ENCODE data around the gene CSH1.
"Not testable (repeated sequence)": the region's sequence is repeated elsewhere in the genome, so short reads cannot be mapped to it uniquely, and the experiment has no call there.

Gene CSH1

DNA sequence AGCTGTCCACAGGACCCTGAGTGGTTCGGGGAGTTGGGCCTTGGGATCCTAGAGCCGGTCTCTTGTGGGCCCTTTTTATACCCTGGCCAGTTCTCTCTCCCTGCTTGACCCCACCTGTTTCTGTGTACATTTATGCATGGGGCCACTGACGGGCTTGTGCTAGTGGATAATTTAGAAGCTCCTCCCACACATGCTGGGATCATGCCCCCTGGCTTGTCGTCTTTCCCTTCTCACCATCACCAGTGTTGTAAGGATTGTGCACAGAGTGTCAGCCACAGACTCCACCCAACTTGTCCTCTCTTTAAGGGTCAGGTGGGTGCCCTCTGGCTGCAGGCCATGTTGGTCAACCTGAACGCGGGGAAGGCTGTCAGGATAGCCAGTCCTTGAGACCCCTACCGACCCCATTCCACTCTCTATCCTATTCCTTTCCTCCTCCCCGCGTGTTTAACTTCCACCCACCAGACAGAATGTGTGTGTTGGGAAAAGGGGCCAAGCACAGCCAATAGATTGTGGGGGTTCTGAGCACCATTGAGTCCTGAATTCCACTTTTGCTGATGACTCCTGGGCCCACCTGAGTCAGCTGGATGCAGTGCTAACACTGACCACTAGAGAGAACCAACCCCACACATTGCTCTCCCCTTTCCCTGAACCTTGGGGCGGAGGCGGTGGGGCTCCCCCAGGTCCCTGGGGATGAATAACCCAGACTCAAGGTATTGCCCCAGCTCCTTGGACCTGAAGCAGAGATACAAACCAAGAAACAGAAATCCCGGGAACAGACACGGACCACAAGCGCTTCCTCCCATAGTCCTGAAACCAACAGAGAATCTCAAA, at the start of gene CSH1:
Gene CSH1 (minus strand): TSS at position 51 of the 831 bp plus-strand sequence. CDS start 63 bp downstream, outside the sequence.
- not testable (repeated sequence) for H3K4me3 ChIP-seq (ENCODE audit: low read depth, low read length)

DNA sequence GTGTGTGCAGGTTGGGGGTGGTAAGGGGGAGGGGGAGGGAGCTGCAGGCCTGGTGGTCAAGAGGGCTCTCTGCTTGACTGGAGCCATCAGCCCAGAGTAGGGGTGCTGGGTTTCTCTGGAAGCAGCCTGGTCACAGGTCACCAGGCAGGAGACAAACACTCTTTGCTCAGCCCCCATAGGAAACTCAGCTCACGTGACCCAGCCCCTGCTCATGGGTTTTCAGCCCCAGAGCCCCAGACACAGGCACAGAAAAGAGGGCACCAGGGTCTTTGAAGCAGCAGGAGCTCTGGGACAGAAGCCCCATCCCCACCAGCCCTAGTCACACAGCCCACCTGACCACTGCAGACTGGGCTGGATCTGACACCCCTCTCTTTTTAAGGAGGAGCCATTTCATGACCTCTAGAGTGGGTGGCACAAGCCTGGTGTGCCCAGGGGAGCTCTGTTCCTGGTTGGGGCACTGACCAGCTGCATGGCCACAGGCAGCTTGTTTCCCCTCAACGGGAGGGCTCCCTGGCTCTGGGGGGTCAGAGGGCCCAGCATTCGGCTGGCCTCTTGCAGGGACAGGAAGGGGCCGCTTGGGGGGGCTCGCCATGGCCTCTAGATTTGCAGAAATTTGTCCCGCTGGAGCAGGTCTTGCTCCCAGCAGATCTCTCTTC, 49.5 kb upstream of the CSH1 start:
- H3K4me3 ChIP-seq (ENCODE audit: low read depth, low read length) = no peak overlapping the region
- DNase-seq (ENCODE audit: low read depth) = no peak

More for the DNA sequence above, at the start of gene CSH1:
- not testable (repeated sequence) for DNase-seq (ENCODE audit: low read depth)

DNA sequence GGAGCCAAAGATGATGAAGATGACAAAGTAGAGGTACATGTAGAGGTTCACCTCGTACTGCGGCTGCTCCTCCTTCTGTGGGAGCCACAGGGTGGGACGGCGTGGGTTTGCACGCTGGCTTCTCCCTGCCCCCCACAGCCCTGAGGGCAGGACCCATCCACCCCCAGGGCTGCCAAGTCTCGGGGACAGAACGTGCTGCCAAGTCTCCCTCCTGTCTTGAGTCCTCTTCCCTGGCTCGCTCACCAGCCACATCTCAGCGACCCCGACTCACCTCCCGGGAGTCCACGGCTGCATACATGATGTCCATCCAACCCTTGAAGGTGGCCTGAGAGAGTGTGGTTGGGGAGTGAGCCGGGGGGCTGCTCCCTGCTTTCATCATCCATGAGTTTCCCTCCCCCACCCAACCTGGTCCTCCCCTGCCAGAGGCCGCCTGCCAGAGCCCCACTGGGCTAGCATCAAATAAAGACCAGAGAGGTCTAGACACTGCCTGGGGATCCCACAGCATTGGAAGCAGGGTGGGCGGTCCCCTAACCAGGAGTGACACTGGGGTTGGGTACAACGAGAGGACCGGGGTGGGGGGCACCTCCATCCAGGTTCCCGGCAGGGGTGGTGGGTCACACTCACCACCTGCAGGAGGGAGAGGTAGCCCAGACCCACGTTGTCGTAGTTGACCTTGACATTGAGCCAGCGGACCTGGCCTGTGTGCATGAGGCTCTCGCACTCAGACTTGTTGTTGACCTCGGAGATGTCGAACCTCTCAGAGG, 48.5 kb upstream of the CSH1 start:
- DNase-seq (ENCODE audit: low read depth) = no peak
- H3K4me3 ChIP-seq (ENCODE audit: low read depth, low read length) = no peak overlapping the region

DNA sequence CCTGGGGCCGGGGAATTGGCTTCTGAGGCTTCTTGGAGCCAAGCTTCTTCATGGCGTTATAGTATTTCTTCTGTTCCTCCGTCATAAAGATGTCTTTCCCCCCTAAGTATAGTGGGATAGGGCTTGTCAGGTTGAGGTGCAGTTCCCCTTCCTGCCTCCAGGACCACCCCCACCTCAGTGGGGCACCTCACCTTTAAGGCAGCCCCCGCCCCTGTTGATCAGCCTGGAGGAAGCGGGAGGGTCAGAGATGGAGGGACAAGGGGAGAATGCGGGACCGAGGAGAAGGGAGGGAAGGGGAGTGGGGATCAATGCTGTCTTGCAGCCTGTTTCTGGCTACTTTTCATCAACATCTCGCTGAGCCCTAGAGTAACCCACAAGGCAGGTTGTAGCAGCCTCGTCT, 47.4 kb upstream of the CSH1 start:
- no peak overlapping the region for H3K4me3 ChIP-seq (ENCODE audit: low read depth, low read length)
- DNase-seq (ENCODE audit: low read depth) = no peak

DNA sequence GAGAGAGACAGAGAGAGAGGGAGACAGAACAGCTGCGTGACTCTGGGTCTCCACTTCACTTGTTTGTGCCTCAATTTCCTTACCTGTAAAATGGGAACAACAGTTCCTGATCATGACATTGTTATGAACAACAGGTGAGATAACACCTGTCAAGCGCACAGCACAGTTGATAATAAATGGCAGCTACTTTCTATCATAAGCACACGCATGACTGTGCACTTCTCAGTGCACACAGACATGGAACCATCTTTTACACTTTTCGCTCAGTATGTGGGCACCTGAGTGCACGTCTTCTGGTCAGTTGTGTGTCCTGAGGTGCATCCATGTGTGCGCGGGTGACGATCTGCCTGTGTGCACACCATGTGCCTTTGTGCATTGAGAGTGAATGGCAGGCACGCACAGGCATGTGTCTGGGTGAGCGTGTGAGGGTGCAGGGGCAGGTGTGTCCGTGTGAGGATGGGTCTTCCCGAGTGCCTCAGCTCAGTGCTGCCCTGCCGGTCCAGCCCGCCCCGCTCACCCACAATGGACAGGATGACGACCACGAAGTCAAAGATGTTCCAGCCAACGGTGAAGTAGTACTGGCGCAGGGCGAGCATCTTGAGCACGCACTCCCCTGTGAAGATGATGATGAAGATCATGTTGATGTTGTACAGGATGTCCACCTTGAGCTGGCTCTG, 46.1 kb upstream of the CSH1 start:
- no peak for DNase-seq (ENCODE audit: low read depth)
- H3K4me3 ChIP-seq (ENCODE audit: low read depth, low read length) = no peak overlapping the region

DNA sequence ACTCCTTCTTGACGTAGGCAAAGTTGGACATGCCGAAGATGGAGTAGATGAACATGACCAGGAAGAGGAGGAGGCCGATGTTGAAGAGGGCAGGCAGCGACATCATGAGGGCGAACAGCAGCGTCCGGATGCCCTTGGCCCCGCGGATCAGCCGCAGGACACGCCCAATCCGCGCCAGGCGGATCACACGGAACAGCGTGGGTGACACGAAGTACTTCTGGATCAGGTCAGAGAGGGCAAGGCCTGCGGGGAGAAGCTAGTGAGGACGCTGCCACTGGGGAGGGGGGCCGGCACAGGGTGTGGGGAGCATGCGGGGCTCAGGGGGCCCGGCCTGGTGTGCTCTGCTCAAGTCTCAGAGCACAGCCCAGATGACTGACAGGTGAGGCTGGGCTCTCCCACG, 45.4 kb upstream of the CSH1 start:
- no peak overlapping the region for H3K4me3 ChIP-seq (ENCODE audit: low read depth, low read length)
- DNase-seq (ENCODE audit: low read depth) = no peak

DNA sequence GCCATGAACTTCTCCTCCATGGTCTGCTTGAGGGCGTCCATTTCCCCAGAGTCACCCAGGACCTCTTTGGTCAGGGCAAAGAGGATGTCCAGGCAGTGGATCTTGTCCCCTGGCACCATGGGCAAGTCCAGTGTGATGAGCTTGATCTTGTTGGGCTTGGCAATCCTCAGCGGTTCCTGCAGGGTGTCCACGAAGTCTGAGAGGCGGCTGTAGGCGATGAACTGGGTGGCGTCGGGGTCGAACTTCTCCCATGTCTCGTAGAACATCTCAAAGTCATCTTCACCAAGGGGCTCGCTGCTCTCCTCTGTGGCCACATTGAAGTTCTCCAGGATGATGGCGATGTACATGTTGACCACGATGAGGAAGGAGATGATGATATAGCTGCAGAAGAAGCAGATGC, 44.8 kb upstream of the CSH1 start:
- no peak overlapping the region for H3K4me3 ChIP-seq (ENCODE audit: low read depth, low read length)
- no peak for DNase-seq (ENCODE audit: low read depth)

DNA sequence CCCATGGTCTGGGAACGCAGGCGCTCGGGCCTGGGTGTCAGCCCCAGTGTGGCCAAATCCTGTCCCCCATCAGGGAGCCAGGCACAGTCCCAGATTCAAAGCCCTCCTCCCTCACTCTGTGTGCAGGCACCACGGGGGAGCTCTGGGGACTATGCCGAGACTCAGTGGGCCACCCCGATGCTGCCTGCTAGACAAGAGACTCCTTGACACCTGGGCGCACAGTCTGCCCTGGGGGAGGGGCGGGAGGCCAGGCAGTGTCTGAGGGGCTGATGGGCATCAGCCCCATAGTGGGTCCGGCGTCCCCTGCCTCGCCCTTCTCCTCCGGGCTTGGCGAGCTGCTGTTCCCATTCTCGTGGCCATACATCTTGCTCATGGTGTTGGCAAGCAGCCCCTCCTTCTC, 44.2 kb upstream of the CSH1 start:
- no peak overlapping the region for H3K4me3 ChIP-seq (ENCODE audit: low read depth, low read length)

DNA sequence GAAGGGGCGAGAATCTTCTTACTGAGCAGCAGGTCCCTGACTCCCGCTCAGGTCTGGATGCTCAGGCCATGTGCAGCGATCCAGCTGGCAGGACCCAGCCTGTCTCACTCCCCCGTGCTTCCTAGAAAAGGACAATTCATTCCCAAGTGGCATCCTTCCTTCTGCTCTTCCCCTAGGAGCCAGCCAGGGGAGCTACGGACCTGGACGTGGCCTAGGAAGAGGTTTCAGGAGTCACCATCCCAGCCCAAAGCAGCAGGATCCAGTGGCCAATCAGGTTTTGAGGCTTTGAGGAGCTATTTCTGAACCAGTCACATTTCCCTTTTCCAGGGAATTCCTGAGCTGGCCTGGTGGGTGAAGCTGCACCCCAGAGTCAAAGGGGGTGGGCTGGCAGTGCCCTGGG, 43.5 kb upstream of the CSH1 start:
- H3K4me3 ChIP-seq (ENCODE audit: low read depth, low read length) = no peak overlapping the region
- DNase-seq (ENCODE audit: low read depth) = no peak

More for the DNA sequence above, 44.2 kb upstream of the CSH1 start:
- no peak for DNase-seq (ENCODE audit: low read depth)

DNA sequence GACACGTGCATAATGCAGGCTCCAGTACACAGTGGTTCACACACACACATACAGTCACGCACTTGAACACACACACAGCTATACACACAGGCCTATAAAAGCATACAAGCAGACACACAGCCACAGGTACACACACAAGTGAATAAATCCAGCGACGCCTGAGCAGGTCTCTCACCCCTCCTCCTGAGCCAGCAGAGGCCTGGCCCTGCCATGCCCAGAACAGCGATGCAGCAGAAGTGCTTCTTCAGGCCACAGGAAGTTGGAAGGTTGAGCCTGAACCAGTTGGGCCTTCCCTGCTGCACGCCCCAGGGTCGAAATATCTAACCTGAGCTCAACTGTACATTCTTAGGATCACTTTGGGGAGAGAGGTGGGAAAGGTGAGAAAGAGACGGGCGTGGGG, 43.0 kb upstream of the CSH1 start:
- H3K4me3 ChIP-seq (ENCODE audit: low read depth, low read length) = no peak overlapping the region
- no peak for DNase-seq (ENCODE audit: low read depth)

DNA sequence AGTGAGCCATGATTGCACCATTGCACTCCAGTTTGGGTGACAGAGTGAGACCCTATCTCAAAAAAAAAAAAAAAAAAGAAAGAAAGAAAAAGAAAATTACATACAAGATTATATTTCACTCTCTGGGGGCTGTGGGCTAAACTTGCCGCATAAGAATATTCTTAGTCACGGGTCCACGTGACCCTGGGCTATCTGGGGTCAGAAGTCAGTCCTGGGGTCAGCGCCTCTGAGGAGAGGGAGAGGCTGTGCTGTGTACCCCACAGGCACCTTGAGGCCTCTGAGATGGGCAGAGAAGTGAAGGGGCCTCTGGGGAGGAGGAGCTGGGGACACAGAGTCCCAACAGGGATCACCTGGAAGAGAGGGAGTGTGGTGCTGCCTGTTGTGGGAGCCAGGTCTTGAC, 41.5 kb upstream of the CSH1 start:
- no peak overlapping the region for H3K4me3 ChIP-seq (ENCODE audit: low read depth, low read length)
- no peak for DNase-seq (ENCODE audit: low read depth)

DNA sequence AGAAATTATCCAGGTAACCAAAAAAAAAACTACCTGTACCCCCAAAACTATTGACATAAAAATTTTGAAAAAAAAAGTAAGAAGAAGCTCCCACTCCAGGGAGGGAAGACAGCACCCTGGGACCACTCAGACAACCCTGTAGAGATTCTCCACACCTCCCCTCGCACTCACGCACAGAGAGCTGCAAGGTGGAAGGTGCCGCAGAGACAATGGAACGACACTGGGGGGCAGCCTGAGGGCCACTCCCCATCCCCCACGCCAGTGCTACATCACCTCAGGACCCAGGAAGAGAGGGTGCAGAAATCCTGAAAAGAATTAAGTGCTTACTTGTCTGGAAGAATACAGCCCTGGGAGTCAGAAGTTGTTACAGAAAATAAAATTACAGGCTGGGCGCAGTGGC, 40.9 kb upstream of the CSH1 start:
- DNase-seq (ENCODE audit: low read depth) = no peak
- no peak overlapping the region for H3K4me3 ChIP-seq (ENCODE audit: low read depth, low read length)

DNA sequence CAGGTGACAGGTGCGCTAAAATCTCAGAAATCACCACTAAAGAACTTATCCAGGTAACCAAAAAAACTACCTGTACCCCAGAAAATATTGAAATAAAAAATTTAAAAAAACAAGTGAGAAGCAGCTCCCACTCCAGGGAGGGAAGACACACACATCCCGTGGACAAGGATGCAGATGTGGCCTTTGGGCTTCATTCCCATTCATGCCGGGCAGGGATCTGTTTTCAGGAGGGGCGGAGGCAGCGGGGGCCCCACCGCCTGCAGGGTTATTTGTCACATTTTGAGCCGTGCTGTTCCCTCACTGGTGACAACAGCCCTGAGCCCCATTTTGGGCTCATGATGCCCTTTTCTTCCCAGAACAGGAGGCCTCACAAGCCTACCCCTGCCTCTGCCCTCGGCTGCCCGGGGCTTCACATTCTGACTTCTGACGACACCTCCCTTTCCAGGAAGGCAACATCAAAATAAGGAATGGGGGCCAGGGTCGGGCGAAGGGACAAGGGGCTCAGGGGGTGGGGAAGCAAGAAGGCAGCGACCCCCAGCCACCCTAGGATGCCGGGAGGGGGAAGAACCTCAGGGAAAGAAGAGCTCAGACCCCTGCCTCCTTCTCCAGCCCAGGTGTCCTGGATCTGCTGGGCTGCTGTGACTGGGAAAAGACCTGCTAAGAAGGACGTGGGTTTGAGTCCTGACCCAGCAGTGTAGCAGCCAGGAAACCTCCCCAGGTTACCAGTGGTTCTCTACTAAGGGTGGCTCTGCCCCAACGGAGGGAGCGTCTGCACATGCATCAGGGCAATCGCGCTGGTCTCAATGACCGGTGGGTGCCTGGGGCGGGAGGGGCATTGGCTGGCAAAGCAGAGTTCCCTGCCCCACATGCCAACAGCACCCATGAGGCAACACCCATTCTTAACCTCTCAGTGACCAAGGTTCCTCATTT, 38.1 kb upstream of the CSH1 start:
- DNase-seq (ENCODE audit: low read depth) = no peak
- H3K4me3 ChIP-seq (ENCODE audit: low read depth, low read length) = no peak overlapping the region

DNA sequence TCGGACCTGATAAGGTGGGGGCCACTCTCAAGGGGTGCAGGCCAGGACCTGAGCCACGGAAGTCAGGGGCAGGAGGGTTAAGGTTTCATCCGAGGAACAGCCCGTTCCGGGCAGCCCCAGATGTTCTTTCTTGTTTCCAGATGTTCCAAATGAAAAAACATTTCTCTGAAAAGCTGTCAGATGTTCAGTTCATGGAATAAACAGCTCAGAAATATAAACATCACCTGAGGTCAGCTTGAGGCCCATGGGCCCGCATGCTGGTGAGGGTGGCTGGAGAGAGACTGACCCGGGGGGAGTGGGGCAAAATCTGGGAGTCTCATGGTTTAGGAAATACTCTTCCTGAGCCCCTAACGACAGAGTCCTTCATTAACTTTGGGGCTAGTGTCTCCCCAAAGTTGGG, 37.2 kb upstream of the CSH1 start:
- no peak overlapping the region for H3K4me3 ChIP-seq (ENCODE audit: low read depth, low read length)
- DNase-seq (ENCODE audit: low read depth) = no peak

DNA sequence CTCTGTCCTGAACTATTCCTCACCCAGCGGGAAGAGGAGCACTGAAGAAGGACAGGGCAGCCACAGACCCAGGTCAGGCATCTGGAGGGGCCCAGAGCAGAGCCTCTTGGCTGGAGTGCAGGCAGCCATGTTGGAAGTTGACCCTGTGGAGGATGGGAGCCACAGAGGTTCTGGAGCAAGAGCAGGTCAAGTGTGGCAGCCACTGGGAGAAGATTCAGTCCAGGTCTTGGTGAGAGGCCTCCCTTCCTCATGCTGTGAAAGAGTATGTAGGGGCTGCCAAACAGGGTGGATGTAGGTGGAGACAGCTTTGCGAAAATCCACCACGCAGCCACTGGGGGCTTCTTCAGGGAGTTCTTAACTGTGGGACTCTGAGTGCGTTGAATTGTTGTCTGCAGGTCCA, 36.3 kb upstream of the CSH1 start:
- no peak overlapping the region for H3K4me3 ChIP-seq (ENCODE audit: low read depth, low read length)
- no peak for DNase-seq (ENCODE audit: low read depth)

DNA sequence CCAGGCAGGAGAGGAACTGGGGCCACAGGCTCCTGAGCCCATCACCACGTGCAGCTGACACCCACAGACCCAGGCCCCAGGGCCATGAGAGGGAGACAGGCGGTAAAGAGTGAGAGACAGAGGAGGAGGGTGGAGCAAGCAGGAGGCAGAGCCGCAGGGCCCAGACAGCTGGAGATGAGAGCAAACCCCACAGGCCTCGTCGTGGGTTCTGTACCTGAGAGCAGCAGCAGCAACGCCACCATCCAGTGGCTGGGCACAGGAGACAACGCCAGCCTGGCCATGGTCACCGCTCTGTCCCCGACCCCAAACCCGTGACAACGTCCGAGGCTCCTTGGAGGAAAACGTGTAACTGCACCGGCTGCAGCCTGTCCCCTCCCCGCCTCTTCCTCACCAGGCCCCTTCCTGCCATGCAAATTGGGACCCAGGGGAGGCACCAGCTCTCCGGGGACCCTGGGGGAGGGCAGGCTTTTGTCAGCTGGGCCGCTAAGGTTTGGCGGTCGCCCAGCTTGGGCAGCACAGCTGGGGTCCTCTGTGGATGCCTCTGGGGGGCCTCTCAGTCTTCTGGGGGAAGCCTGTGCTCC, 35.7 kb upstream of the CSH1 start, which contains the start of gene CD79B:
Gene CD79B (minus strand): TSS at position 351 of the 581 bp plus-strand sequence. CDS start 70 bp downstream, at position 281.
- no peak for DNase-seq (ENCODE audit: low read depth)

DNA sequence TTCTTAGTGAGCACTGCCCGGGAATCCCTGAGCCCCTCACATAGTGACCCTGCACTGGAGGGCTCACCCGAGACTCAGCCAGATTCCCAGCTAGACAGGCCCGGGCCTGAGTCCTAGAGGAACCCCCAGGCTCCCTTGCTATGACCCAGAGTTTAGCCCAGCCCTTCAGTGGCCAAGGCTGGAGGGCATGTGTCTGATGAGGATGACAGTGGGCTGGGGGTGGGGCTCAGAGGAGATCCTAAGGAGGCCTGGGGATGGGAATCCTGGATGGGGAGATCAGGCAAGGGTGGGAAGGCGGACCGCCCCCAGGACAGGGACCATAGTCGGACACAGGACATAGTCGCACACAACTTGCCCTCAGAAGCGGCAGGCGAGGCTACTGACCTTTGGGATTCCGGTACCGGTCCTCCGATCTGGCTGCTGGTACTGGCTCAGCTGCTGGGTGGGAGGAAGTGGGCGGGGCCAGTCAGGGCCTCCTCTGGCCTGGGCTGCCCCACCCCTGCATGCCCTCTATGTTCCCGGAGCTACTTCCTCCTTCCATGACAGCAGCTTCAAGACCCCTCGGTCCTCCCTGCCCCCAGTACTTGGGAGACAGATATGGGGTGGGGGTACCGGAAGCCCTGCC, 34.7 kb upstream of the CSH1 start:
- H3K4me3 ChIP-seq (ENCODE audit: low read depth, low read length) = no peak overlapping the region
- DNase-seq (ENCODE audit: low read depth) = no peak

More for the DNA sequence above, 35.7 kb upstream of the CSH1 start, which contains the start of gene CD79B:
- no peak within 1 kb of the TSS for H3K4me3 ChIP-seq (ENCODE audit: low read depth, low read length)

Data from skeletal muscle cell (primary cell).